AG04450 (cell line): ENCODE measurements around the gene CBARP. TPM values are rescaled to one million over a fixed set of nuclear protein-coding genes. Genes with fewer than 3 reads are reported as not detected.

Experiments used
- CTCF ChIA-PET: fragments of 300-600, 350-600 bp; formaldehyde crosslinking; extraction: SDS; loops from one replicate; lab custom pipeline; 2022; ENCODE audit warnings: antibody characterized with exemption, inconsistent platforms; lab: Charles Lee
- POLR2A ChIA-PET: fragments of 350-600 bp; formaldehyde crosslinking; extraction: SDS; loops from one replicate; lab custom pipeline; 2021; ENCODE audit warnings: antibody characterized with exemption, inconsistent platforms; lab: Yijun Ruan, JAX
- DNase-seq: peaks from one replicate; pipeline ENCODE4 v3.0.0-alpha.2; 2011; ENCODE audit warnings: low read depth, low spot score
- H3K27ac ChIP-seq: one replicate; pipeline ENCODE4 v1.5.1; 2012; ENCODE audit warnings: low read depth, low read length, control low read depth
- H3K27me3 ChIP-seq: one replicate; pipeline ENCODE4 v1.6.0; 2012; ENCODE audit warnings: low read length; ENCODE audit not compliant: control insufficient read depth, insufficient read depth
- H3K4me3 ChIP-seq: 2 replicates; pipeline ENCODE4 v1.5.1; 2011; ENCODE audit warnings: mild to moderate bottlenecking, low read depth, low read length, control low read depth
- H3K9me3 ChIP-seq: 2 replicates; pipeline ENCODE4 v1.5.1; 2012; ENCODE audit warnings: low read length; ENCODE audit not compliant: control insufficient read depth, insufficient read depth
- polyA plus RNA-seq: library from polyadenylated mRNA; depleted of rRNA; stranded (reverse); fragments of >200 nt; gene quantifications from 2 replicates; pipeline ENCODE4 v1.2.3, GENCODE V29; 2011
- TF ChIP-seq, protein P1 (sequence below): IDR thresholded peaks from 2 replicates; pipeline ENCODE4 v1.5.1; 2011; ENCODE audit warnings: low read depth, low read length, control low read depth, inconsistent platforms

CBARP gene
- polyA plus RNA-seq, 1 experiment = 1.1 TPM

DNA sequence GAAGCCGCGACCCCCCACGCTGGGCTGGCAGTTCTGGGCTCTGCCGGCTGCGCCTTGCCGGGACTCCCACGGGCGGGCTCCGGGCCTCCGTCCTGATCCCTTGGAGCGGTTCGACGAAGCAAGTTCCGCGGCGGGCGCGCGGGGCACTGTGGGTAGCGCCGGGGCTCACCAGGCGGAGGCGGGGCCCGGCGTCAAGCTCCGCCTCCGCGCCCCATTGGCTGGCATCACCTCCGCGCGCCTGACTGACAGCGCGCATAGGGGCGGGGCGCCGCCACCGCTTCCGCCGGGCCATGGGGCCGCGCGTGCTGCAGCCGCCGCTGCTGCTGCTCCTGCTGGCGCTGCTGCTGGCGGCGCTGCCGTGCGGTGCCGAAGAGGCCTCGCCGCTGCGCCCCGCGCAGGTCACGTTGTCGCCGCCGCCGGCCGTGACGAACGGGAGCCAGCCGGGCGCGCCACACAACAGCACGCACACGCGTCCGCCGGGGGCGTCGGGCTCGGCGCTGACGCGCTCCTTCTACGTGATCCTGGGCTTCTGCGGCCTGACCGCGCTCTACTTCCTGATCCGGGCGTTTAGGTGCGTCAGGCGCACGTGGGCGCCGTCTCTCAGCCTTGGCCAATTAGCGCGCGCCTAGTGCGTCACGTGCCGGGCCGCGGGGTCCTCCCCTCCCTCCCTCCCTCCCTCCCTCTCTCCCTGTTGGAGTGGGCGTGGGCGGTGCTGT is 37.6 kb upstream of the CBARP start, which contains the start of gene FAM174C:
Gene FAM174C, plus strand, starts transcription at position 271 of the 716 bp plus-strand sequence. Its CDS starts 20 bp downstream, at position 291.
- POLR2A ChIA-PET = interaction anchor here (0.5 to 1.3 kb wide), 8 partner anchors 9 to 133 kb away, joined by 3 to 13 read pairs (median 4); no protein-coding TSS in a partner anchor
- DNase-seq = peak; percentile 90

DNA sequence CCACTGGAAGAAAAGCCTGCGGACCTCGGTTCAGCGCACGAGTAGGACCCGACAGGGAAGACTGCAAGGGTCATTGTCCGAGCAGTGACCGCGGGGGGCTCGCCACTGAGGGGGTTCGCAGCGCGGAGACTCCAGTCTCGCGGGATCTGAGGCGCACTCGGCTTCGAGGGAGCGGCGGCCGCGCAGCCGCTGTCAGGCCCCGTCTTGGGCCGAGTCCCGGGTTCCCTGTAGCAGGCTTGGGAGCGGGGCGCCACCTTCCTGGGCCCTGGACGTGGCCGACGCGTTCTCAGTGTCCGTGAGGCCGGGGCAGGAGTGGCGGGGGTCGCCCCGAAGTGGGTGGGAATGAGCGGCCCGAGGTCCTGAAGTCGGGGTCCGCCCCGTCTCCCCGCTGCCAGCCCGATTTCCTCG is 37.1 kb upstream of the CBARP start:
- Histone ChIP-seq H3K27ac (peak overlapping the region; percentile 73), H3K9me3 (peaks cover 12% of the 10 kb centered on the region; the same call in 1 of the 2 replicates), H3K4me3 (peak overlapping the region; percentile 51), H3K27me3 (no peaks in the 10 kb centered on the region)
- no peak for DNase-seq
- TF ChIP-seq, protein P1, sequence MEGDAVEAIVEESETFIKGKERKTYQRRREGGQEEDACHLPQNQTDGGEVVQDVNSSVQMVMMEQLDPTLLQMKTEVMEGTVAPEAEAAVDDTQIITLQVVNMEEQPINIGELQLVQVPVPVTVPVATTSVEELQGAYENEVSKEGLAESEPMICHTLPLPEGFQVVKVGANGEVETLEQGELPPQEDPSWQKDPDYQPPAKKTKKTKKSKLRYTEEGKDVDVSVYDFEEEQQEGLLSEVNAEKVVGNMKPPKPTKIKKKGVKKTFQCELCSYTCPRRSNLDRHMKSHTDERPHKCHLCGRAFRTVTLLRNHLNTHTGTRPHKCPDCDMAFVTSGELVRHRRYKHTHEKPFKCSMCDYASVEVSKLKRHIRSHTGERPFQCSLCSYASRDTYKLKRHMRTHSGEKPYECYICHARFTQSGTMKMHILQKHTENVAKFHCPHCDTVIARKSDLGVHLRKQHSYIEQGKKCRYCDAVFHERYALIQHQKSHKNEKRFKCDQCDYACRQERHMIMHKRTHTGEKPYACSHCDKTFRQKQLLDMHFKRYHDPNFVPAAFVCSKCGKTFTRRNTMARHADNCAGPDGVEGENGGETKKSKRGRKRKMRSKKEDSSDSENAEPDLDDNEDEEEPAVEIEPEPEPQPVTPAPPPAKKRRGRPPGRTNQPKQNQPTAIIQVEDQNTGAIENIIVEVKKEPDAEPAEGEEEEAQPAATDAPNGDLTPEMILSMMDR = no peak
- CTCF ChIA-PET = interaction anchor here (0.7 kb wide), 1 partner anchor 30 kb away, joined by 4 read pairs; no protein-coding TSS in a partner anchor
- POLR2A ChIA-PET = interaction anchor here (0.5 to 2.5 kb wide), 9 partner anchors 8 to 134 kb away, joined by 3 to 13 read pairs (median 5); no protein-coding TSS in a partner anchor

More for the DNA sequence above, 37.6 kb upstream of the CBARP start, which contains the start of gene FAM174C:
- TF ChIP-seq, protein P1 = no peak
- Histone ChIP-seq H3K9me3 (peaks cover 12% of the 10 kb centered on the region; the same call in 1 of the 2 replicates), H3K27me3 (no peaks in the 10 kb centered on the region), H3K4me3 (peak within 1 kb of the TSS; percentile 75), H3K27ac (peak within 1 kb of the TSS; percentile 91)
- CTCF ChIA-PET = no interaction called here

DNA sequence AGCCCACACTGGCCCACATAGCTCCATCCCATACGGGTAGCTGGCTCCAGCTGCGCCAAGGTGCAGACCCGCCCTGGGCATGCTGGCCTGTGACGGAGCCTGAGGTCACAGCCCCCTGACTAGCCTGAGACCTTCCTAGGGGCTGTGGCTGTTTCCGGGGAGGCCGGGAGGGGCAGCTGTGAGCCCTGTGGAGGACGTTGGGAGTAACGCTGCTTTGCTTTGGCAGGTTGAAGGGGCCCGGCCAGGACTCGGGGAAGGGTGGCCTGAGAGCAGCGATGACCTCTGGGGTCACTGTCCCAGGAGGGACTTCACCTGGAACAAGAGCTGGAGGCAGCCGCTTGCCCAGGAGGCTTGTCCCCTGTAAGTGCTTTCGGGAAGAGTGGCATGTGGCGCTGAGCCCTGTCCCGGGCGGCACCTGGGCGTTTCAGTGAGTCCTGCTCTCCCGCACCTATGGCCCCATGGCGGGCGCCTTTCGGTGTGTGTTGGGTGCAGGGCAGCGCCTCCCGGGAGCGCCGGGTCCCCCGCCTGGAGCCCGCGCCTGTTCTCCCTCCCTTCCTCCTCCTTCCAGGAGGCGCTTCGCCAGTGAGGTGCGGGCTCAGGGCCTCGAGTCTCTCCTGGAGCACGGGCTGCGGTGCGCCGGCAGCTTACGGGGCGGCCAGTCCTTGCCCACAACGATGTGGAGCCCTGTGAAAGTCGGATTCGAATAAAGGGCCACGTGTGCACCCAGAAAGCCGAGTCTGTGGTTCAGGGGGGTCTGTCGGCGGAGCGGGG is 36.5 kb upstream of the CBARP start:
- peaks cover 12% of the 10 kb centered on the region; the same call in 1 of the 2 replicates for H3K9me3 ChIP-seq
- peak overlapping the region; percentile 51 for H3K4me3 ChIP-seq
- CTCF ChIA-PET = interaction anchor here (0.7 to 2.6 kb wide), 3 partner anchors 30 to 161 kb away, joined by 3 to 12 read pairs (median 4); no protein-coding TSS in a partner anchor
- no peaks in the 10 kb centered on the region for H3K27me3 ChIP-seq
- DNase-seq = no peak
- peak overlapping the region; percentile 73 for H3K27ac ChIP-seq
- POLR2A ChIA-PET = interaction anchor here (0.9 to 2.5 kb wide), 4 partner anchors 13 to 30 kb away, joined by 3 to 13 read pairs (median 6); no protein-coding TSS in a partner anchor
- TF ChIP-seq, protein P1 = no peak

DNA sequence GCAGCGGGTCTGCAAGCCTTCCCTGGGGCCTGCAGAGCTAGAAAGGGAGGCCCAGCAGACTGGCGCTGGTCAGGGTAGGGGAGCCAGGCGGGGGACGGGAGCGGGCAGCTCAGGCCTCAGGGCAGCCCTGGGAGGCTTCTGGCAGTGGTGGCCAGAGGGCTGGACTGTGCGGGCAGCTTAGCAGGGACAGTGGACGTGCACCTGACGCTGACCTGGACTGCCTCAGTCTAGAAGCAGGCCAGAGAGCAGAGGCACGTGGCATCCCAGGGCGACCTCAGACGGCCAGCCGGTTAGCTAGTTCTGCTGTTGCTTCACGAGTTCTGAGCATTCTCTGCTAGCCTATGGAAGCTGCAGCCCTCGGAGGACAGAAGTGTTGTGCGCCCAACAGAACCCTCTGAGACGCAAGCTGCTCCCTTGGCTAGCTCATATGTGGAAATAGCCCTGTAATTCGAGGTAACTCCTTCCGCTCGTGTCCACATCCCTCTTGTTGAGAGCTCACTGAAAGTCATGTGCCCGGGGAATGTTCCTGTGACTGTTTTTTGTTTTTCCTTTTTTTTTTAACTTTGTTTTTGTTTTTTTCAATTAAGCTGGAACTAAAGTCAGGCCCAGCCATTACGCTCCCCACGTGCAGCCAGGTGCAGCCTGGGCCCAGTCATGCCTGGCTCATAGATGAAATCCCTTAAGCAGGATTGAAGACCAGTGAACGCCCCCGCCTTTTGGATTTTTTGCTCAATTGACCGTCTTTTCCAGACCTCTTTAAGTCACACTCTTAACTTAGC is 35.6 kb upstream of the CBARP start:
- POLR2A ChIA-PET = interaction anchor here (0.7 to 2.5 kb wide), 4 partner anchors 17 to 29 kb away, joined by 3 to 13 read pairs (median 4); no protein-coding TSS in a partner anchor
- TF ChIP-seq, protein P1 = no peak
- DNase-seq = no peak
- H3K9me3 ChIP-seq = peaks cover 12% of the 10 kb centered on the region; the same call in 1 of the 2 replicates
- H3K27me3 ChIP-seq = no peaks in the 10 kb centered on the region
- H3K4me3 ChIP-seq = no peak overlapping the region
- CTCF ChIA-PET = interaction anchor here (1.0 to 2.6 kb wide), 2 partner anchors 29 to 160 kb away, joined by 3 to 12 read pairs; no protein-coding TSS in a partner anchor
- peak overlapping the region; percentile 21 for H3K27ac ChIP-seq
